Effector memory CD8-positive, alpha-beta T cell (primary cell): ENCODE measurements around the gene REELD1.

Source experiments
- ATAC-seq: fragments of 150-1000 bp; cut with Tn5 transposase; replicated peaks from 2 replicates; pipeline ENCODE4 v1.10.0; 2021; ENCODE audit warnings: mild to moderate bottlenecking, moderate library complexity
- DNase-seq, 3 experiments: peaks; one replicate each; pipeline ENCODE4 v3.0.0; 2021
- H3K27ac Mint-ChIP-seq, 2 donors: one replicate each; pipeline ENCODE4 v1.8.0; 2022; ENCODE audit warnings: mild to moderate bottlenecking in 2 of 2, mixed read lengths in 2 of 2, moderate library complexity in 2 of 2
- H3K27me3 Mint-ChIP-seq, 2 donors: one replicate each; pipeline ENCODE4 v1.8.0; 2022; ENCODE audit warnings: mixed read lengths in 2 of 2
- H3K36me3 Mint-ChIP-seq: one replicate; pipeline ENCODE4 v1.8.0; 2022; ENCODE audit warnings: mild to moderate bottlenecking, moderate library complexity, mixed read lengths; ENCODE audit not compliant: insufficient read depth
- H3K4me1 Mint-ChIP-seq, 2 donors: one replicate each; pipeline ENCODE4 v1.8.0; 2022; ENCODE audit warnings: low read depth in 2 of 2, mixed read lengths in 2 of 2
- H3K4me3 Mint-ChIP-seq, 2 donors: one replicate each; pipeline ENCODE4 v1.8.0; 2022; ENCODE audit warnings: mild to moderate bottlenecking in 2 of 2, mixed read lengths in 2 of 2, moderate library complexity in 2 of 2
- H3K9me3 Mint-ChIP-seq, 2 donors: one replicate each; pipeline ENCODE4 v1.8.0; 2022; ENCODE audit warnings: mixed read lengths in 2 of 2

REELD1 gene

GRCh38 chr4:146191766-146192458, 22.4 kb upstream of the REELD1 start:
- Mint-ChIP-seq H3K9me3 (no peaks in the 10 kb centered on the region), H3K27me3 (no peaks in the 10 kb centered on the region), H3K27ac (no peak overlapping the region), H3K36me3 (peaks cover 43% of the 10 kb centered on the region), H3K4me3 (no peak overlapping the region), H3K4me1 (no peaks in the 10 kb centered on the region)
- ATAC-seq (no peak), DNase-seq (no peak)

DNA sequence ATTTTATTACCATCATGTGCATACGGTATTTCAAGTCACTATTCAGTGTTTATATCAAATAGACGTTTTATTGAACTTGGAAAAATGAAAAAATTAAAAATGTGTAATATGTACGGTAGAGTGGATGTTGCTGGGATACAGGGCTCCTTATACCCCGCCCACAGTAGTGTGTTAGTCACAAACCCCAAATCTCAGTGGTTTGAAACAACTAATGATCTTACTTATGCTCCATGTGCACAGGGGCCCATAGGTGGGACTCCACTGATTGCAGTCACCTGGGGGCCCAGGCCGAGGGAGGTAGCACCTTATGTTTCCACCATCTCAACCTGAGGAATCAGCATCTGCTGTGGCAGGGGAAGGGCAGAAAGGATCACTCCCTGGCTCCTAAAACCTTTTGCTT, 20.7 kb upstream of the REELD1 start:
- Mint-ChIP-seq H3K27me3 (no peaks in the 10 kb centered on the region), H3K36me3 (peaks cover 27% of the 10 kb centered on the region), H3K4me1 (no peaks in the 10 kb centered on the region), H3K27ac (no peak overlapping the region), H3K4me3 (no peak overlapping the region), H3K9me3 (no peaks in the 10 kb centered on the region)
- ATAC-seq (no peak), DNase-seq (no peak)

- Mint-ChIP-seq H3K9me3 (no peaks in the 10 kb centered on the region), H3K36me3 (peaks cover 21% of the 10 kb centered on the region), H3K4me3 (no peak overlapping the region), H3K27ac (no peak overlapping the region), H3K4me1 (no peaks in the 10 kb centered on the region), H3K27me3 (no peaks in the 10 kb centered on the region)
- DNase-seq (no peak), ATAC-seq (no peak)
Measured at GRCh38 chr4:146194212-146194611, 20.1 kb upstream of the REELD1 start.

DNA sequence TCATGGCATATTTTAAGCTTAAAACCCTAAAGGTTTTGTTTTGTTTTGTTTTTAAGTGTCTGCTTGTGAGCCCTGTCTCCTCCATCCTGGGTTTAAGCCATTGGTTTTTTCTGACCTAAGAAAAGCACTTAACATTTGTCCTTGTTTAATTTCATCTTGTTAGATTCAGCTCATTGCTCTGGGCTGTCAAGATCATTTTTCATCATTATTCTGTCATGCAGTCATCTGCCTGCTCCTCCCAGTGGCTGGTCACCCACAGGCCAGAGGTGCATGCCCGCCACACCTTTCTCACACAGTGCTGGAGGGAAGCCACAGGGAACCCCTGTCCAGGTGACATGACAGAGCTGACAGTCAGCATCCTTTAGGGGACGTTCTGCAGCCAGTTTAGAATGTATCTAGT, 11.7 kb upstream of the REELD1 start:
- H3K27me3 Mint-ChIP-seq: no peaks in the 10 kb centered on the region
- H3K9me3 Mint-ChIP-seq: peaks cover 0 to 2% of the 10 kb centered on the region in 2 donors
- peaks cover 3% of the 10 kb centered on the region for H3K36me3 Mint-ChIP-seq
- no peak overlapping the region for H3K4me3 Mint-ChIP-seq
- DNase-seq: no peak
- no peak overlapping the region for H3K27ac Mint-ChIP-seq
- H3K4me1 Mint-ChIP-seq: no peaks in the 10 kb centered on the region
- no peak for ATAC-seq

- Mint-ChIP-seq H3K27me3 (no peaks in the 10 kb centered on the region), H3K36me3 (no peaks in the 10 kb centered on the region), H3K27ac (no peak overlapping the region)
Measured at GRCh38 chr4:146207410-146207809, 6.9 kb upstream of the REELD1 start.

GRCh38 chr4:146210890-146211289, 3.4 kb upstream of the REELD1 start:
- no peak for DNase-seq
- no peak overlapping the region for H3K27ac Mint-ChIP-seq
- H3K4me1 Mint-ChIP-seq: no peaks in the 10 kb centered on the region
- H3K4me3 Mint-ChIP-seq: no peak overlapping the region
- H3K36me3 Mint-ChIP-seq: no peaks in the 10 kb centered on the region
- no peaks in the 10 kb centered on the region for H3K27me3 Mint-ChIP-seq
- no peak for ATAC-seq
- H3K9me3 Mint-ChIP-seq: no peaks in the 10 kb centered on the region

More at GRCh38 chr4:146207410-146207809, 6.9 kb upstream of the REELD1 start:
- DNase-seq (no peak), ATAC-seq (no peak)
- H3K4me1 Mint-ChIP-seq: no peaks in the 10 kb centered on the region
- H3K9me3 Mint-ChIP-seq: peaks cover 0 to 2% of the 10 kb centered on the region in 2 donors
- H3K4me3 Mint-ChIP-seq: no peak overlapping the region

GRCh38 chr4:146211440-146211839, 2.9 kb upstream of the REELD1 start:
- Mint-ChIP-seq H3K4me3 (no peak overlapping the region), H3K9me3 (no peaks in the 10 kb centered on the region), H3K4me1 (no peaks in the 10 kb centered on the region), H3K36me3 (no peaks in the 10 kb centered on the region), H3K27ac (no peak overlapping the region), H3K27me3 (no peaks in the 10 kb centered on the region)
- DNase-seq (no peak), ATAC-seq (no peak)

GRCh38 chr4:146212781-146213180, 1.6 kb upstream of the REELD1 start:
- ATAC-seq (no peak), DNase-seq (no peak)
- Mint-ChIP-seq H3K4me3 (no peak overlapping the region), H3K27ac (no peak overlapping the region), H3K9me3 (no peaks in the 10 kb centered on the region), H3K4me1 (no peaks in the 10 kb centered on the region), H3K36me3 (no peaks in the 10 kb centered on the region), H3K27me3 (no peaks in the 10 kb centered on the region)

DNA sequence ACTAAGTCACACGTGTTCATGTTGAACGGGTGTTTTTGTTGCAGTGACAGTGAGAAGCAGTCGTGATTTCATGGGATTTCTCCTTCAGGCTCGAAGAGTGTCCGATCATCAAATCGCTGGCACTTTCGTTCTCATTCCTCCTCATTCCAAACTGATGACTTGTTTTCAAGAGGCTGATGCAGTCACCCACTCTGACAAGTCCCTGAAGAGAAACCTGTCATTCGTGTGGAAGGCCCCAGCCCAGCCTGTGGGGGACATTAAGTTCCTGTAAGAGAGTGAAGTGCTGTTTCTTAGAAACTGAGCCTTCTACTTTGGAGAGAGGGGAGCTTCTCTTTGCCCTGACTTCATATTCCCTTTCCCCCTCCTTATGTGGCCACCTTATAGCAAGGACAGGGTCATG, 8.0 kb downstream of the REELD1 start:
- no peaks in the 10 kb centered on the region for H3K9me3 Mint-ChIP-seq
- H3K27ac Mint-ChIP-seq: no peak overlapping the region
- ATAC-seq (no peak), DNase-seq (no peak)
- no peaks in the 10 kb centered on the region for H3K36me3 Mint-ChIP-seq
- peaks cover 0 to 11% of the 10 kb centered on the region in 2 donors for H3K27me3 Mint-ChIP-seq
- no peak overlapping the region for H3K4me3 Mint-ChIP-seq
- H3K4me1 Mint-ChIP-seq: no peaks in the 10 kb centered on the region

- no peaks in the 10 kb centered on the region for H3K4me1 Mint-ChIP-seq
- H3K27me3 Mint-ChIP-seq: peaks cover 0 to 20% of the 10 kb centered on the region in 2 donors
- ATAC-seq (no peak), DNase-seq (no peak)
- H3K27ac Mint-ChIP-seq: no peak overlapping the region
- H3K9me3 Mint-ChIP-seq: no peaks in the 10 kb centered on the region
- H3K4me3 Mint-ChIP-seq: no peak overlapping the region
- no peaks in the 10 kb centered on the region for H3K36me3 Mint-ChIP-seq
Measured at GRCh38 chr4:146224326-146224966, 10.1 kb downstream of the REELD1 start.

DNA sequence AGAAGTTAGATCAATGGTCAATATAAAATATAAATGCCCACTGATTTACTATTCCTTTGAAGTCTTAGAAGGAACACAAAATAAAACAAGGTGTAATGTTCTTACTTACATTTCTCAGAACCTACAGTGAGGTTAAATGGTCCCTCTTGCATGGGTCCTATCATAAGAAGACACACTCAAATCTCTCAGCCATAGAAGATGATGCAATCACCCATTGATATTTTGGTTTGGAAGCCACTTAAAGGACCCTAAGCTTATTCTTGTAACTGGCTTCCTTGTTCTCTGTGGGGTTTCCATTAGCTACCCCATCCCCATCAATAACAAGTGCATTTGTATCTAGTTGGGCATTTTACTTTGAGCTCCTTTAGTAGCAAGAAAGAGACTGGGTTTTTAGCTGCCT, 15.1 kb downstream of the REELD1 start:
- no peak for DNase-seq
- no peak overlapping the region for H3K27ac Mint-ChIP-seq
- H3K27me3 Mint-ChIP-seq: peaks cover 0 to 18% of the 10 kb centered on the region in 2 donors
- ATAC-seq: no peak
- H3K9me3 Mint-ChIP-seq: no peaks in the 10 kb centered on the region
- no peaks in the 10 kb centered on the region for H3K4me1 Mint-ChIP-seq
- H3K4me3 Mint-ChIP-seq: no peak overlapping the region
- no peaks in the 10 kb centered on the region for H3K36me3 Mint-ChIP-seq

- Mint-ChIP-seq H3K27me3 (peaks cover 10 to 41% of the 10 kb centered on the region in 2 donors), H3K4me1 (no peaks in the 10 kb centered on the region), H3K27ac (no peak overlapping the region), H3K9me3 (no peaks in the 10 kb centered on the region), H3K4me3 (no peak overlapping the region), H3K36me3 (no peaks in the 10 kb centered on the region)
- DNase-seq: no peak
- no peak for ATAC-seq
Measured at GRCh38 chr4:146232131-146232722, 17.9 kb downstream of the REELD1 start.

GRCh38 chr4:146235654-146236177, 21.4 kb downstream of the REELD1 start:
- no peaks in the 10 kb centered on the region for H3K9me3 Mint-ChIP-seq
- no peak overlapping the region for H3K27ac Mint-ChIP-seq
- peaks cover 17 to 31% of the 10 kb centered on the region in 2 donors for H3K27me3 Mint-ChIP-seq
- H3K36me3 Mint-ChIP-seq: no peaks in the 10 kb centered on the region
- no peak overlapping the region for H3K4me3 Mint-ChIP-seq
- no peak for DNase-seq
- H3K4me1 Mint-ChIP-seq: no peaks in the 10 kb centered on the region
- ATAC-seq: no peak

GRCh38 chr4:146236216-146236615, 21.9 kb downstream of the REELD1 start:
- no peak overlapping the region for H3K4me3 Mint-ChIP-seq
- DNase-seq: no peak
- H3K4me1 Mint-ChIP-seq: no peaks in the 10 kb centered on the region
- no peak overlapping the region for H3K27ac Mint-ChIP-seq
- H3K9me3 Mint-ChIP-seq: no peaks in the 10 kb centered on the region
- H3K27me3 Mint-ChIP-seq: peaks cover 17 to 31% of the 10 kb centered on the region in 2 donors
- H3K36me3 Mint-ChIP-seq: no peaks in the 10 kb centered on the region
- no peak for ATAC-seq
